Measurements from ENCODE around the gene MCOLN1.

The MCOLN1 gene

DNA sequence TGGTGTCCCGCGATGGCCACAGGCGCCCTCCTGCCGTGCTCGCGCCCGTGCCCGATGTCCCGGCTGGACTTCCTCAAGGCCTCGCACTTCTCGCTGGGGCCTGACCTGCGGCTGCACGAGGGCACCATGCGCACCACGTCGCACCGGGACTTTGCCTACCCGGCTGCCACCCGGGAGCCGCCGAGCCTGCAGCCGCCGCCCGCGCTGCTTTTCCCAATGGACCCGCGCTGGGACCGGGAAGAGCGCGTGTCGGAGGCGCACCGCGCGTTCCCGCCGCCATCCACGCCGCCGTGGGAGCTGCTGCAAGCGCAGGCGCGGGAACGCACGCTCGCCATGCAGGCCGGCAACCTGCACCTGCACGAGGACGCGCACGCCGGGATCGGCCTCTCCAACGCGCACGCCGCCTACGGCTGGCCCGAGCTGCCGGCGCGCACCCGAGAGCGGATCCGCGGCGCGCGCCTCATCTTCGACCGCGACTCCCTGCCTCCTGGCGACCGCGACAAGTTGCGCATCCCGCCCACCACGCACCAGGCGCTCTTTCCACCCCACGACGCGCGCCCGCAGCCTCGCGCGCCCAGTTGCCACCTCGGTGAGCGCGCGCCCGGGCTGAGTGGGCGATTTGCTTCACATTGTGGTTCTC, 21.5 kb upstream of the MCOLN1 start:
- DNase-seq: peak in 53 of 56 donors; percentile 18 to 92 (median 74)

DNA sequence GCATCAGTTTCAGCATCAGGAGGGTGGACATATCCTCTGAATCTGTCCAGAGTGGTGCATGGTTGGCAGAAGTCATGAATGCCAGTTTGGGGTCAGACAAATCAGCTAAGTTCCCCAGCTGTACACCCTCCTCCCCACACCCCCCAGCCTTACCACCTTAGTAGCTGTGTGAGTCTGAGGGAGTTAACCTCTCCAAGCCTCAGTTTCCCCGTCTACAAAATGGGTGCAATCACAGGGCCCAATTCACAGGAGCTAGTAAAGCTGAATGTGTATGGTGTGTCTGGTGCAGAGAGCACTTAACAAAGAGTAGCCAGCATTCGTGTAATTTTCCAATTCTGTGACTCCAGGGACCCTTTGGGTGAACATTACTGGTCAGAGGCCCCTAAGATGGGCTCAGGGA, 19.9 kb upstream of the MCOLN1 start:
- no peak for DNase-seq

DNA sequence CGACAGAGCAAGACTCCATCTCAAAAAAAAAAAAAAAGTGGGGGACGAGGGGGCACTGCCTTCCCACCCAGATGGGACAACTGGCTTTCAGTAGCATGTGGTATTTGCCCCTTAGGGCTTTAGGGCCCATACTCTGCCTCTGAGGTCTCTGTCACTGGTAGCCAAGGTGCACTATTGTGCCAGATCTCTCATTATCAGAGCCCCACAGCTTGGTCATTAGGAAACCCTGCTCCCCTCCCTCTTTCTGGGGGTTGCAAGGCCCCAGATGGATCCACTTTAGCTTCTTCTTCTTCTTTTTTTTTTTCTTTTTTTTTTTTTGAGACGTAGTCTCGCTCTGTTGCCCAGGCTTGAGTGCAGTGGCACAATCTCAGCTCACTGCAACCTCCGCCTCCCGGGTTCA, 17.7 kb upstream of the MCOLN1 start:
- DNase-seq: no peak

DNA sequence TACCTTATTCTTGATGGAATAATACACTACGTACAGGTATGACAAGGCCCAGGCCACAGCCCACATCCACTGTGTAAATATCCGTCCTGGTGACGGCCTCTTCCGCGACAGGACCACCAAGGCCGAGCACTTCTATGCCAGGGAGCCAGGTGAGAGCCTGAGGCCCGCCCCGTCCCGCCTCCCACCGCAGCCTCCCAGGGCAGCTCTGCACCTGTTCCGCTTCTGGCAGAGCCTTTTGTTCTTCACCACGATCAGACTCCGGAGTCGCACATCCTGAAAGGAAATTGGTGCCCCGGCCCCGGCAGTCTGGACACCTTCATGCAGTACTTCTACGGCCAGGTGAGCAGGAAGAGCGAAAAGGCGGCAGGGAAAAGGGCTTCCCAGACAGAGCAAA, 17.1 kb upstream of the MCOLN1 start:
- no peak for DNase-seq

DNA sequence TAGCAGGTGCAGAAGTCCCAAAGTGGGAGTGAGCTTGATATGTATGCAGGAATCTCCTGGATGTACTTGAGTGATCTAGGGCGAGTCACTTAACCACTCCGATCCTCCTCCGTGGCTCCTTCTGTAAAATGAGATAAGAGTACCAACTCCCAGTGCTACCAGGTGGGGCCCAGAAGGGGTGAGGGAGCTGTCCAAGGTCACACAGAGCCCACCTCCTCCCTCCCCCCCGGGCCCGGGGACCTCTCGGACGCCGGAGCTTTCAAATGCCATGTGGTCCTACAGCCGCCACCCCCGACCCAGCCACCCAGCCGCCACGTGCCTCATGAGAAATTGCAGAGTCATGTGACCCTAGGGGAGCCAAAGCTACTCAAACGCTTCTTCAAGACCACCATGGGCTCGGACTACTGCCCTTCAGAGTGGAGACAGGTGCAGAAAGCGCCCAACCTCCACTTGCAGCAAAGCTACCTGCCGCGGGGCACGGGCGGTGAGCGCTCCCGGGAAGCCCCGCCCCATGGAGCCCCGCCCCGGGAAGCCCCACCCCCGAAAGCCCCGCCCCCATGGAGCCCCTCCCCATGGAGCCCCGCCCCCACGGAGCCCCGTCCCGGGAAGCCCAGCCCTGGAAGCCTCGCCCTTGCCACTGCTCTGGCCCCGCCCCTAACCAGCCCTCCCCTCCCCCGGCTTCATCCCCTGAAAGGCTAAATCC, 16.6 kb upstream of the MCOLN1 start:
- peak in 20 of 56 donors; percentile 16 to 74 (median 48) for DNase-seq

DNA sequence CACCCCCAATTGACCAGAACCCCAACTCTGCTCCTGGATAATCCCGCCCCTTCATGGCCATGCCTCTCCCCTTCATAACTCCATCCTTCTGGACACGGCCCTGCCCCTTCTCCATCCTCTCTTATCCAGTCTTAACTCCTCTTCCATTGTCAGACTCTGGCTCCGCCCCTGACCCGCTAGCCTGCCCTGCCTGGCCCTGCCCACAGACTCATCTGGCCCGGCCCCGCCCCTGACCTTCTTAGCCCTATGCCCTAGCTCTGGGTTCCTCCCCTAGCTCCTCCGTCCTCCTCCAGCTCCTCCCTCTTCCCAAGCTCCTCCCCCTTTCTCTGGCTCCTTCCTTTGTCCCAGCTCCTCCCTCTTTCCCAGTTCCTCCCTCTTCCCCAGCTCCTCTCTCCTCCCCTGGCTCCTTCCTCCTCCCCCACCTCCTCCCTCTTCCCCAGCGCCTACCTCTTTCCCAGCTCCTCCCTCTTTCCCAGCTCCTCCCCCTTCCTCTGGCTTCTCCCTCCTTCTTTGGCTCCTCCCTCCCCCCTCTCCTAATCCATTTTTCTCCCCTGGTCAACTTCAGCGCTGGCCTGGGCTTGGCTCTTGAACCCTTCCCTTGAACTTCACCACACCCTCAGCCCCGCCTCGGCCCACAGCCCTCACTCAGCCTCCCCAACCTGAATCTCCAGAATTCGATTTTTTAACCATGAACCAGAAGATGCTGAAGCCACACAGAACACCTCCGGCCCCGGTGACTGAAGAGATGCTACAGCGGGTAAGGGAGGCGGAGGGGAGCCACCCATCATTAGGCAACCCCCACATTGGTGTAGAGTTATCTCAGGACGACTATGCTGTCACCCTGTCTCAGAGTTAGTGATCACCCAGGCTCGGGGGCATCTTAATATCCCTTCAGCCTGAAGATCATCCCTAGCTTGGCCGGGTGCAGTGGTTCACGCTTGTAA, 15.8 kb upstream of the MCOLN1 start:
- DNase-seq: peak in 49 of 56 donors; percentile 8 to 82 (median 45)

DNA sequence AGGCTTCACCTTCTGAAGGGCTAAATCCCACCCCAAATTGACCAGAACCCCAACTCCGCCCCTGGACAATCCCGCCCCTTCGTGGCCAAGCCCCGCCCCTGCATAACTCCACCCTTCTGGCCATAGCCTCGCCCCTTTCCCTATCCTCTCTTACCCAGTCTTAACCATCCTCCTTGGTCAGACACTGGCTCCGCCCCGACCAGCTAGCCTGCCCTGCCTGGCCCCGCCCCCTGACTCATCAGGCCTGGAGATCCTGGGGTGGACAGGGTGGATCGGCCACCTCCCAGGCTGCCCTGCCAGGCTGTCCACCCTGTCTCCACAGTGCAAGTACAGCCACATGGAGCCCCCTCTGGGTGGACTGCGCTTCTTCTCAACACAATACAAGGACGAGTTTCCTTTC, 14.5 kb upstream of the MCOLN1 start:
- DNase-seq: peak in 10 of 56 donors; percentile 5 to 68 (median 22)

DNA sequence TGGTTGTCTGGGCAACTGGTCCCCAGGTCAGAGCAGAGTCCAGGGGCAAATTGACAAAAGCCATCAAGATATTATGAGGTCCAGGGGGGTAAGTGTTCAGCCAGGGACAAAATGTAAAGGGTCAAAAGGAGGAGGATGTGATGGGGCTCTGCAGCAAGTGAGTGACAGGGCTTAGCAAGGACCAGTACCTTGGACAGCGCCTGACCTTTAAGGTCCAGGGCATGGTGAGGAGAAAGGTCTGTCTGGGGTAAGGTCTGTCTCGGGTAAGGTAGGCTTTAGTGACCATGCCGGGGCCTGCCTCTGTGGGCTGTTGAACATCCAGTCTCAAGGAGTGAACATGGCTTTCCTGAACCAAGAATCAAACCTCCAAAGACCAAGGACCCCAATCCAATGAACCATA, 12.8 kb upstream of the MCOLN1 start:
- no peak for DNase-seq

DNA sequence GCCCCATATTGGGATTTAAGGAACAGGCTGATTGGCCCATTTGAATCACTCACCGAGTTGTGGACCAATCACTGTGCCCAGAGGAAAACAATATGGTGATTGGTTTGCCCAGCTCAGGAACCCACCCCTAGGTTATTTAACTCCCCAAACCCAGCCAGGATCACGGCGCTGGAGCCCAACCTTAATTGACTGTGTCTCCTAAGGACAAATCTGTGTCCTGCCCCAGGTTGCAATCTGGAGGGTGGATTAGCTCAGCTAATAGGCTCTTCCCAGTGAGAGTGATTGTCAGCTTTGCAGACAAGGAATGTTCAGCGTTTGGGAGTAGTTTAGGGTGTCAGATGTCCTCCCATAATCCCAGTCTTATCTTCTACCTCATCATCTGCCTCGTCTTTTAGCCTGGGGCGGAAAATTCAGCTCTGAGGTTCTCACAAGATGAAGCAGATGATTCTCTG, 10.0 kb upstream of the MCOLN1 start:
- DNase-seq: no peak

DNA sequence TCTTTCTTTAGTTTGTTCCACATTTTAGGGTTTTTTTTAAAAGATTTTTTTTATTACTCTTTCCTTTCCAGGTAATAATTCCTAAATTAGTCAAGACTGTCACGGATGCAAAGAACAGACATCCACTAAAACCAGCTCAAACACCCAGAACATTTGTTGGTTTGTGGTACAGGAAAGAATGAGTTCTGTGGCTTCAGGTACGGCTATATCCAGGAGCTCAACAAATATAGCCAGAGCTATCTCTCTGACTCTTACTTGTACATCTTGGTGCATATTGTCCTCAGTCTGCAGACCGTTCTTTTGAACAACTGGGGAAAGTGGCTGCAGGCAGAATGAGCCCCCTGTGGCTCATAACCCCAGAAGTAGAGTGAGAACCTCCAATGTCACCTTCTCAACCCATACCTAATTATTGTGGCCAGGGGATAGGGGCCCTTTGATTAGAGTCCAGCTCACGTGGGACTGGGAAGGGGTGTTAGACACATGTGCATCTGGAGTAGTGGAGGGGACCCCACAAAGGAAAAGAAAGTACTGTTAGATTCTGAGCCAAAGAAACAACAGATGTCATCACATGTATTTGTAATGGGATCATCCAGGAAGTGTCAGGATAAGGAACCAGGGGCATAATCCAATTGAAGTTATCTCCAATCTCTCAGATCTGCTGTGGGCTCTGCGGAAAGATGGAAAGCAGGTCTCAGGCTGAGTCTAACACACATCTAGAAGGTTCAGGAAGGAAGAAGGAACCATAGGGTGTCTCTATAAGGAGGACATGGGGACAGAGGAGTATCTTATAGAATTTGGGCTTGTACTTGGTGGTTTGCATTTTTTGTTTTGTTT, 8.4 kb upstream of the MCOLN1 start:
- DNase-seq: no peak

DNA sequence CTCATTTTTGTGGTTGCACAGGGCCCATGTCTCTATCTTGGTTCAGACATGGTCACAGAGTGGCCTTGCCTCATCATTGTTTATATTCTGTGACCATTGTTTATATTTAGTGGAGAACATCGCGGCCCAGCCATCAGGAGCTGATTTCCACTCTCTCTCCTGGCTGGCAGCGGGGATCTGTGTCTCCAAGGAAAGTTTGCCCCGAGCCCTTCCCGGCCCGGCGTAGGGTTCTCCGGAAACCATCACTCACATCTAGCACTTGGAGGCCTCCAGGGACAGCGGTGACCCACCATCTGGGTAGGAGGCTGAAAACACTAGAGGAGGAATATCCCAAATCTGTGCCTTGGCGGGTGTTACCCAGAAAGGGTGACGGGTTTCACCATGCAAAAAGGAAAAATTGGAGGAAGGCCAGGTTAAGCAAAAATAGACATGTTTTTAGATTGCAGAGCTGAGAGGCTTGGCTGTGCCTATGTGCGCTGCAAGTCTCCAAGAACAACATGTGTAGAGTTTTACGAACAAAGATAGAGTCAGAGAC, 7.2 kb upstream of the MCOLN1 start:
- DNase-seq: peak in 3 of 56 donors; percentile 12 to 45 (median 33)

DNA sequence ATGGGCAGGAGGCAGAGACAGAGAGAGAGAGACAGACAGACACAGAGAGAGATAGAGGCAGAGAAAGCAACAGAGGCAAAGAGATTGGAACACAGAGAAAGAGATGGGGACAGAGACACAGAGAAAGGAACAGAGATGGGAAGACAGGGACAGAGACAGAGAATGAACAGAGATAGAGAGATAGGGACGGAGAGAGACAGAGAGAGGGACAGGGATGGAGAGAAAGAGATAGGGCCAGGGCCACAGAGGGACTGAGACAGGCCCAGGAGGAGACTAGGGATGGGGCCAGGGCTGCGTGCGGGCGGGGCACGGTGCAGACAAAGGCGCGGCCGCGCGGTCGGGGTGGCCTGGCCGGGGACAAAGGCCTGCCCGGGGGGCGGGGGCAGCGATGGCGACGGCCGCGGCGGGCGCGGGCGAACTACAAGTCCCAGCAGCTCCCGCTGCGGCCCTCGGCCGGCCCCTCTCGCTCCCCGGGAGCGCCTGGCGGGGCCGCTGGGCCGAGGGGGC, 6.7 kb upstream of the MCOLN1 start, which contains the start of gene ZNF358:
ZNF358 (plus strand) TSS at position 459 of the 507 bp plus-strand sequence. CDS start 3,140 bp downstream, outside the sequence.
- peak in 53 of 56 donors; percentile 5 to 88 (median 68) for DNase-seq

DNA sequence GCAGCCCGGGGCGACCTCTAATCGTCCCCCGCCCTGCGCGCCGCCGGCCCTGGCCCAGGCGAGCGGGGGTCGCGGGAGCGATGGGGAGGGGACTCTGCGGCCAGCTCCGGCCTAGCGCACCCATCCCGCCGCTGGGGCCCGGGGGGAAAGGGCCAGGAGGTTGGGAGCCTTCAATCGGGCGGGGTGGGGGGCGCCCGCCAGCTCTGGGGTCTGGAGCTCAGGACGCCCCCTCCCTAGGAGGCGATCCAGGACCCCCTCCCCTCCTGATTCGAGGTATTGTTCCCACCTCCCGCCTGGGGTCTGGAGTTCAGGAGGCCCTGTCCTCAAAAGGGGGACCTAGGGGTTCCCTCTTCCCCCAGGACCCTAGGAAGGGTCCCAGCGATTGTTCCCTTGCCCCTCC, 6.1 kb upstream of the MCOLN1 start:
- DNase-seq: peak in 1 of 56 donors; percentile 31

DNA sequence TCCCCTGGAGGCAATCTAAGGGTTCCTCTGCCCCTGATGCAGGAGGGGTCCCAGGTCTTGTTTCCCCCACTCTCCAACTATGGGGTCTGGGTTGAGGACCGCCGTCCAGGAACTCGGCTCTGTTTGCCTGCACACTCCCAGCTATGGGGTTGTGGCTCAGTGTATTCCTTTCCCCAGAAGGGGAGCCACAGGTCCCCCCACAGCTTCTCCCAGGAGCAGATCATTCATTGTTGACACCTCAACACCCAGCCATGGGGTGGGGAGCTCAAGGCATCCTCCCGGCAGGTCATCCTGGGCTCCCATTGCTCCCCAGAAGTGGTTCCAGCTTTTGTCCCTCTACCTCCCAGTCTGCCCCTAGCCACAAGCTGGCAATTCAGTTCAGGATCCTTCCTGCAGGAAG, 5.5 kb upstream of the MCOLN1 start:
- DNase-seq: no peak

DNA sequence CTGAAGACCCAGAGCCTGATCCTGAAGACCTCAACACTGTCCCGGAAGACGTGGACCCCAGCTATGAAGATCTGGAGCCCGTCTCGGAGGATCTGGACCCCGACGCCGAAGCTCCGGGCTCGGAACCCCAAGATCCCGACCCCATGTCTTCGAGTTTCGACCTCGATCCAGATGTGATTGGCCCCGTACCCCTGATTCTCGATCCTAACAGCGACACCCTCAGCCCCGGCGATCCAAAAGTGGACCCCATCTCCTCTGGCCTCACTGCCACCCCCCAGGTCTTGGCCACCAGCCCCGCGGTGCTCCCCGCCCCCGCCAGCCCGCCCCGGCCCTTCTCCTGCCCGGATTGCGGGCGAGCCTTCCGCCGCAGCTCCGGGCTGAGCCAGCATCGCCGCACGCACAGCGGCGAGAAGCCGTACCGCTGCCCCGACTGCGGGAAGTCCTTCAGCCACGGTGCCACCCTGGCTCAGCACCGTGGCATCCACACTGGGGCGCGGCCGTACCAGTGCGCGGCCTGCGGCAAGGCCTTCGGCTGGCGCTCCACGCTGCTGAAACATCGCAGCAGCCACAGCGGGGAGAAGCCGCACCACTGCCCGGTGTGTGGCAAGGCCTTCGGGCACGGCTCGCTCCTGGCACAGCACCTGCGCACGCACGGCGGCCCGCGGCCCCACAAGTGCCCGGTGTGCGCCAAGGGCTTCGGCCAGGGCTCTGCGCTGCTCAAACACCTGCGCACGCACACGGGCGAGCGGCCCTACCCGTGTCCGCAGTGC, 2.9 kb upstream of the MCOLN1 start:
- no peak for DNase-seq

DNA sequence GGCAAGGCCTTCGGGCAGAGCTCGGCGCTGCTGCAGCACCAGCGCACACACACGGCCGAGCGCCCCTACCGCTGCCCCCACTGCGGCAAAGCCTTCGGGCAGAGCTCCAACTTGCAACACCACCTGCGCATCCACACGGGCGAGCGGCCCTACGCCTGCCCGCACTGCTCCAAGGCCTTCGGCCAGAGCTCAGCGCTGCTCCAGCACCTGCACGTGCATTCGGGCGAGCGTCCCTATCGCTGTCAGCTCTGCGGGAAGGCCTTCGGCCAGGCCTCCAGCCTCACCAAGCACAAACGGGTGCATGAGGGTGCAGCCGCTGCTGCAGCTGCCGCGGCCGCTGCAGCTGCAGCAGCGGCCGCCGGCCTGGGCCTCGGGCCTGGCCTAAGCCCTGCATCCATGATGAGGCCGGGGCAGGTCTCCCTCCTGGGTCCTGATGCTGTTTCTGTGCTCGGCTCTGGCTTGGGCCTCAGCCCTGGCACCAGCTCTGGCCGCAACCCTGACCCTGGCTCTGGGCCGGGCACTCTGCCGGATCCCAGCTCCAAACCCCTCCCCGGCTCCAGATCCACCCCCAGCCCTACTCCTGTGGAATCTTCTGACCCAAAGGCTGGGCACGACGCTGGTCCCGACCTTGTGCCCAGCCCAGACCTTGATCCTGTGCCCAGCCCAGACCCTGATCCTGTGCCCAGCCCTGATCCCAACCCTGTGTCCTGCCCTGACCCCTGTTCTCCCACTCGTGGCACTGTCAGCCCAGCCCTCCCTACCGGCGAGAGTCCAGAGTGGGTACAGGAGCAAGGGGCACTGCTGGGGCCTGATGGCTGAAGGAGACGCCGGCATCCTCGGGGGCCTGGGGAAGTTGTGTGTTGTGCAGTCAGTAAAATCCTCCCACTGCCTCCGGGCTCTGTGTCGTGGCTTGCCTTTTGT, 2.0 kb upstream of the MCOLN1 start:
- peak in 34 of 56 donors; percentile 2 to 59 (median 28) for DNase-seq

DNA sequence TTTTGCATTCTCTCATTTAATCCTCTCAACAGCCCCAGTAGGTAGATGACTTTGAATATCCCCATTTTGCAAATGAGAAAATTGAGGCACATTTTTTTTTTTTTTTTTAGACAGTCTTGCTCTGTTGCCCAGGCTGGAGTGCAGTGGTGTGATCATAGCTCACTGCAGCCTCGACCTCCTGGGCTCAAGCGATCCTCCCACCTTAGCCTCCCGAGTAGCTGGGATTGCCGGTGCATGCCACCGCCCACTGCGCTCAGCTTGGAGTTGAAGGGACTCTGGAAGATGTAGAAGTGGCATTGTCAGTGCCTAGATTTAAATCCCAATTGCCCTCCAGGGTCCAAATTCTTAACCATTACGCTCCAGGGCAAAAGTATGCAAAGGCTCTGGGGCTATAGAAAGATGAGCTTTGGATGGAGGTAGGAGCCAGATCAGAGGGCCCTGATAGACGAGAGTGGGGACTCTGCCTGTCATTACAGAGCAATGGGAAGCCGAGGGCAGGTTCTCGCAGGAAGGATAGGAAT, 813 bp upstream of the MCOLN1 start:
- no peak for DNase-seq
